H1 (cell line): ENCODE measurements around the gene SCG5.
"Not testable (repeated sequence)": the region's sequence is repeated elsewhere in the genome, so short reads cannot be mapped to it uniquely, and the experiment has no call there.

Source experiments
- CBX8 ChIP-seq: fragments of 300-800, 300-1000 bp; sonication (generic); IDR thresholded peaks from 2 replicates; pipeline ENCODE4 v1.7.1; 2016; ENCODE audit warnings: low read depth, low read length, borderline replicate concordance
- CHD1 ChIP-seq: IDR thresholded peaks from 2 replicates; pipeline ENCODE4 v1.6.1; 2012; ENCODE audit warnings: low read depth, low read length, improper control_type of control experiment
- CHD2 ChIP-seq: IDR thresholded peaks from 2 replicates; pipeline ENCODE4 v1.6.1; 2012; ENCODE audit warnings: low read length, improper control_type of control experiment
- MAFK ChIP-seq: IDR thresholded peaks from 2 replicates; pipeline ENCODE4 v1.6.1; 2012; ENCODE audit warnings: low read depth, mild to moderate bottlenecking, improper control_type of control experiment, low read length
- POLR2A ChIP-seq, 2 experiments: IDR thresholded peaks; 1 replicate in 1 of 2; 2 replicates in 1 of 2; pipeline ENCODE4 v1.6.1; 2011; ENCODE audit warnings: low read depth in 2 of 2, low read length in 2 of 2, mild to moderate bottlenecking in 2 of 2; ENCODE audit errors: control extremely low read depth in 1 of 2
- SIN3A ChIP-seq, 2 experiments: IDR thresholded peaks in 1 of 2; conservative IDR thresholded peaks in 1 of 2; 2 replicates each; pipeline ENCODE4 v1.6.1; 2011 to 2012; ENCODE audit warnings: low read length in 2 of 2, improper control_type of control experiment in 1 of 2, low read depth in 1 of 2, mild to moderate bottlenecking in 1 of 2
- TAF1 ChIP-seq: IDR thresholded peaks from 2 replicates; pipeline ENCODE4 v1.6.1; 2011; ENCODE audit warnings: mild to moderate bottlenecking, low read depth, low read length
- TBP ChIP-seq: IDR thresholded peaks from 2 replicates; pipeline ENCODE4 v1.6.1; 2011; ENCODE audit warnings: low read depth, low read length, improper control_type of control experiment
- TEAD4 ChIP-seq: IDR thresholded peaks from 2 replicates; pipeline ENCODE4 v1.6.1; 2012; ENCODE audit warnings: low read depth, low read length, inconsistent platforms, mixed read lengths
- TF ChIP-seq, protein P1 (sequence below), 3 experiments: IDR thresholded peaks; 1 replicate in 2 of 3; 2 replicates in 1 of 3; pipeline versions ENCODE4 v1.5.1 to v1.6.1; 2011; ENCODE audit warnings: low read length in 3 of 3, mild to moderate bottlenecking in 3 of 3, inconsistent platforms in 2 of 3, low read depth in 1 of 3, moderate library complexity in 1 of 3; ENCODE audit not compliant: insufficient read depth in 1 of 3; ENCODE audit errors: control extremely low read depth in 1 of 3

DNA sequence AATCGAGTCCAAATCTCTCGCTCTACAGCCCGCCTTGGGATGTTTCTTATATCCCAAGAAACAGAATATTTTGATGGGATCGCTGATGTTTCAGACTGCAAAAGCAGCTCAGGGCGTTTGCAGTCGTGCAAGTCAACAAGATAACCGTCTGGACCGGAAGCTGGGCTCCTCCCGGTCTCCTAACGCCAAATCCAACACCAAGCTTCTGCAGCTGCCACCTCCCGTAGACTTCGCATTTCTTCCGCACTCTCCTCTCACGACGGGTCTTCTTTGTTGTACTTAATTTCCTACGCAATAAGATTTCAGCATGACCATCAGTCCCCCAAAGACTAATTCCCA lies 26.8 kb upstream of the SCG5 start:
- not testable (repeated sequence) for TF ChIP-seq TBP; POLR2A (IDR thresholded peaks at IDR 0.05; ENCODE audit: control extremely low read depth in 1 of 2, low read depth in 2 of 2, low read length in 2 of 2); TEAD4; CHD1; CHD2; TAF1; MAFK; SIN3A (conservative IDR thresholded peaks at IDR 0.05 in 1 of 2, IDR thresholded peaks at IDR 0.05 in 1 of 2; ENCODE audit: low read depth in 1 of 2, low read length in 2 of 2); CBX8
- TF ChIP-seq, protein P1, sequence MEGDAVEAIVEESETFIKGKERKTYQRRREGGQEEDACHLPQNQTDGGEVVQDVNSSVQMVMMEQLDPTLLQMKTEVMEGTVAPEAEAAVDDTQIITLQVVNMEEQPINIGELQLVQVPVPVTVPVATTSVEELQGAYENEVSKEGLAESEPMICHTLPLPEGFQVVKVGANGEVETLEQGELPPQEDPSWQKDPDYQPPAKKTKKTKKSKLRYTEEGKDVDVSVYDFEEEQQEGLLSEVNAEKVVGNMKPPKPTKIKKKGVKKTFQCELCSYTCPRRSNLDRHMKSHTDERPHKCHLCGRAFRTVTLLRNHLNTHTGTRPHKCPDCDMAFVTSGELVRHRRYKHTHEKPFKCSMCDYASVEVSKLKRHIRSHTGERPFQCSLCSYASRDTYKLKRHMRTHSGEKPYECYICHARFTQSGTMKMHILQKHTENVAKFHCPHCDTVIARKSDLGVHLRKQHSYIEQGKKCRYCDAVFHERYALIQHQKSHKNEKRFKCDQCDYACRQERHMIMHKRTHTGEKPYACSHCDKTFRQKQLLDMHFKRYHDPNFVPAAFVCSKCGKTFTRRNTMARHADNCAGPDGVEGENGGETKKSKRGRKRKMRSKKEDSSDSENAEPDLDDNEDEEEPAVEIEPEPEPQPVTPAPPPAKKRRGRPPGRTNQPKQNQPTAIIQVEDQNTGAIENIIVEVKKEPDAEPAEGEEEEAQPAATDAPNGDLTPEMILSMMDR (IDR thresholded peaks at IDR 0.05; ENCODE audit: control extremely low read depth in 1 of 3, insufficient read depth in 1 of 3, low read depth in 1 of 3, low read length in 3 of 3), result not testable (repeated sequence)
